WTC11 (cell line): ENCODE measurements around the gene SCAF11. TPM values are rescaled to one million over a fixed set of nuclear protein-coding genes. Genes with fewer than 3 reads are reported as not detected.
A peak's percentile ranks its signal among the peaks of the same experiment; 100 is the strongest.

Experiments used
- ATAC-seq: fragments of 200-7000 bp; cut with Tn5 transposase; 2 replicates; pipeline ENCODE4 v1.10.0; 2021; ENCODE audit warnings: mild to moderate bottlenecking, moderate library complexity
- CTCF ChIA-PET: fragments of 300-600 bp; sonication (Branson Sonifier 250); formaldehyde crosslinking; loops from one replicate; lab custom pipeline; 2021; ENCODE audit warnings: antibody characterized with exemption; lab: Charles Lee
- POLR2A ChIA-PET: fragments of 350-600 bp; sonication (Branson Sonifier 250); formaldehyde crosslinking; loops from one replicate; lab custom pipeline; 2021; ENCODE audit warnings: antibody characterized with exemption; lab: Charles Lee
- DNase-seq: peaks from one replicate; pipeline ENCODE4 v3.0.0; 2021; ENCODE audit warnings: low spot score
- H3K27ac Mint-ChIP-seq: 2 replicates; pipeline ENCODE4 v1.8.0; 2021; ENCODE audit warnings: mixed read lengths
- H3K27me3 Mint-ChIP-seq: 2 replicates; pipeline ENCODE4 v1.8.0; 2021; ENCODE audit warnings: low read depth, mild to moderate bottlenecking, moderate library complexity, mixed read lengths
- H3K36me3 Mint-ChIP-seq: 2 replicates; pipeline ENCODE4 v1.8.0; 2021; ENCODE audit warnings: mixed read lengths
- H3K4me1 Mint-ChIP-seq: 2 replicates; pipeline ENCODE4 v1.8.0; 2022; ENCODE audit warnings: mixed read lengths
- H3K4me3 Mint-ChIP-seq: 2 replicates; pipeline ENCODE4 v1.8.0; 2021; ENCODE audit warnings: mild to moderate bottlenecking, moderate library complexity, mixed read lengths
- H3K9me3 Mint-ChIP-seq: 2 replicates; pipeline ENCODE4 v1.8.0; 2021; ENCODE audit warnings: mixed read lengths
- ATF1 ChIP-seq: sonication (generic); formaldehyde crosslinking; IDR thresholded peaks from 2 replicates; pipeline ENCODE4 v1.8.1; 2023; ENCODE audit warnings: mild to moderate bottlenecking, moderate library complexity, missing genetic modification reagents
- CTCF ChIP-seq: fragments of 200-600 bp; IDR thresholded peaks from 2 replicates; pipeline ENCODE4 v1.8.0; 2022; ENCODE audit warnings: antibody characterized with exemption
- EMX1 ChIP-seq: fragments of 250-450 bp; sonication (Bioruptor Pico); IDR thresholded peaks from 2 replicates; pipeline ENCODE4 v1.8.0; 2021; ENCODE audit warnings: mild to moderate bottlenecking
- ETV6 ChIP-seq: sonication (generic); formaldehyde crosslinking; IDR thresholded peaks from 2 replicates; pipeline ENCODE4 v1.8.1; 2022; ENCODE audit warnings: mild to moderate bottlenecking, missing genetic modification reagents
- GTF2I ChIP-seq: fragments of 250-450 bp; sonication (Bioruptor Pico); conservative IDR thresholded peaks from 2 replicates; pipeline ENCODE4 v1.4.0; 2021; ENCODE audit warnings: mild to moderate bottlenecking
- HMGA2 ChIP-seq: fragments of 250-450 bp; sonication (Bioruptor Pico); IDR thresholded peaks from 2 replicates; pipeline ENCODE4 v1.4.0; 2021; ENCODE audit warnings: mild to moderate bottlenecking, moderate library complexity
- KAT7 ChIP-seq: sonication (generic); formaldehyde crosslinking; IDR thresholded peaks from 2 replicates; pipeline ENCODE4 v1.8.1; 2023; ENCODE audit warnings: missing genetic modification reagents, mild to moderate bottlenecking, borderline replicate concordance
- NR2C2 ChIP-seq: sonication (generic); formaldehyde crosslinking; IDR thresholded peaks from 2 replicates; pipeline ENCODE4 v1.8.0; 2022; ENCODE audit warnings: mild to moderate bottlenecking, missing genetic modification reagents
- NR3C1 ChIP-seq: sonication (generic); formaldehyde crosslinking; conservative IDR thresholded peaks from 2 replicates; pipeline ENCODE4 v1.8.1; 2023; ENCODE audit warnings: low read depth, mild to moderate bottlenecking, missing genetic modification reagents
- PRRX2 ChIP-seq: fragments of 250-450 bp; sonication (Bioruptor Pico); IDR thresholded peaks from 2 replicates; pipeline ENCODE4 v1.8.0; 2021; ENCODE audit warnings: mild to moderate bottlenecking
- RELA ChIP-seq: sonication (generic); formaldehyde crosslinking; IDR thresholded peaks from 2 replicates; pipeline ENCODE4 v1.8.1; 2022; ENCODE audit warnings: missing genetic modification reagents, mild to moderate bottlenecking, borderline replicate concordance
- TEAD4 ChIP-seq: sonication (generic); formaldehyde crosslinking; IDR thresholded peaks from 2 replicates; pipeline ENCODE4 v1.8.0; 2022; ENCODE audit warnings: mild to moderate bottlenecking, missing genetic modification reagents
- TP53 ChIP-seq: sonication (generic); formaldehyde crosslinking; IDR thresholded peaks from 2 replicates; pipeline ENCODE4 v1.8.1; 2023; ENCODE audit warnings: mild to moderate bottlenecking, missing genetic modification reagents
- ZNF138 ChIP-seq: sonication (generic); formaldehyde crosslinking; conservative IDR thresholded peaks from 2 replicates; pipeline ENCODE4 v1.8.1; 2022; ENCODE audit warnings: mild to moderate bottlenecking, moderate library complexity, missing genetic modification reagents
- ZNF396 ChIP-seq: fragments of 250-450 bp; sonication (Bioruptor Pico); IDR thresholded peaks from 2 replicates; pipeline ENCODE4 v1.8.0; 2021; ENCODE audit warnings: mild to moderate bottlenecking, moderate library complexity, borderline replicate concordance
- ZNF423 ChIP-seq: fragments of 250-450 bp; sonication (Bioruptor Pico); IDR thresholded peaks from 2 replicates; pipeline ENCODE4 v2.1.2; 2022; ENCODE audit warnings: mild to moderate bottlenecking, moderate library complexity
- total RNA-seq: library from RNA; stranded (reverse); gene quantifications from 3 replicates; pipeline ENCODE4 v1.2.3, GENCODE V29; 2021
- TF ChIP-seq, protein P1 (sequence below): sonication (generic); formaldehyde crosslinking; IDR thresholded peaks from 2 replicates; pipeline ENCODE4 v1.8.1; 2023; ENCODE audit warnings: mild to moderate bottlenecking, missing genetic modification reagents
- TF ChIP-seq, protein P2 (sequence below): sonication (generic); formaldehyde crosslinking; IDR thresholded peaks from 2 replicates; pipeline ENCODE4 v1.8.0; 2022; ENCODE audit warnings: mild to moderate bottlenecking, missing genetic modification reagents
- TF ChIP-seq, protein P3 (sequence below): sonication (generic); formaldehyde crosslinking; IDR thresholded peaks from 2 replicates; pipeline ENCODE4 v1.8.1; 2023; ENCODE audit warnings: mild to moderate bottlenecking, missing genetic modification reagents, moderate library complexity

SCAF11 gene
- total RNA-seq, 1 experiment from 2014 or later = 72.6 TPM

- ChIA-PET CTCF (interaction anchor here (1.9 kb wide), 1 partner anchor 370 kb away, joined by 6 read pairs; no protein-coding TSS in a partner anchor), POLR2A (interaction anchor here (0.6 kb wide), 1 partner anchor 185 kb away, joined by 4 read pairs; the partner anchor contains the start of gene ARID2)
- ATAC-seq (peak; percentile 70), DNase-seq (no peak)
- Mint-ChIP-seq H3K4me1 (no peaks in the 10 kb centered on the region), H3K4me3 (no peak overlapping the region), H3K36me3 (peaks cover under 1% of the 10 kb centered on the region), H3K27ac (no peak overlapping the region), H3K27me3 (no peaks in the 10 kb centered on the region), H3K9me3 (no peaks in the 10 kb centered on the region)
- peak; percentile 44; the same call in 1 of the 2 replicates for TF ChIP-seq EMX1 (CRISPR knock-in tag)
- TF ChIP-seq NR3C1 (CRISPR knock-in tag) = no peak
These were observed 76.3 kb downstream of the SCAF11 start for GRCh38 chr12:45914090-45914489.

- TF ChIP-seq ZNF423 (CRISPR knock-in tag) = no peak
- TF ChIP-seq CTCF = no peak
- no peak for TF ChIP-seq ATF1 (CRISPR knock-in tag)
- no peak for TF ChIP-seq PRRX2 (CRISPR knock-in tag)
- TF ChIP-seq HMGA2 (CRISPR knock-in tag) = no peak
- TF ChIP-seq, all 79 proteins: peak for 0
- POLR2A ChIA-PET = no interaction called here
- no peaks in the 10 kb centered on the region for H3K9me3 Mint-ChIP-seq
These were observed 76.7 kb downstream of the SCAF11 start for GRCh38 chr12:45913631-45914030.

DNA sequence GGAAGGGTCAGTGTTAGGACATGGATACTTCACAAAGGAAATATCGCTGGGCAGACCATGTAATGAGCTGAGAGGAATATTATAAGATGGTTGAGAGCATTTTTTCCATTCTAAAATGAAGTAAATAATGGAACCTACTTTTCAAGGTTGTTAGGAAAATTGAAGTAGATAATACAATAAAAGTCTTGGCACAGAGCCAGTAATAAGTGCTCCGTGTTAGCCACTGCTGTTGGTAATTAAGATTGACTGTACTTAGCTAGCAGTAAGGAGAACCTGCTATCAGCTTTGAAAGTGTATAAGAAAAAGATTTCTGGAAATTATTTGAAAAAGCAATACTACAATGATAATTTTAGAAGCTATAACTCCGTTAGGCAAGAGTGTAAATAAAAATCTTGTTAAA, 77.6 kb downstream of the SCAF11 start:
- Mint-ChIP-seq H3K27ac (no peak overlapping the region), H3K4me1 (no peaks in the 10 kb centered on the region), H3K27me3 (no peaks in the 10 kb centered on the region), H3K36me3 (no peaks in the 10 kb centered on the region), H3K9me3 (no peaks in the 10 kb centered on the region), H3K4me3 (no peak overlapping the region)
- DNase-seq (no peak), ATAC-seq (no peak)
- POLR2A ChIA-PET = no interaction called here
- CTCF ChIA-PET = interaction anchor here (1.0 kb wide), 1 partner anchor 22 kb away, joined by 3 read pairs; no protein-coding TSS in a partner anchor
- TF ChIP-seq, protein P1, sequence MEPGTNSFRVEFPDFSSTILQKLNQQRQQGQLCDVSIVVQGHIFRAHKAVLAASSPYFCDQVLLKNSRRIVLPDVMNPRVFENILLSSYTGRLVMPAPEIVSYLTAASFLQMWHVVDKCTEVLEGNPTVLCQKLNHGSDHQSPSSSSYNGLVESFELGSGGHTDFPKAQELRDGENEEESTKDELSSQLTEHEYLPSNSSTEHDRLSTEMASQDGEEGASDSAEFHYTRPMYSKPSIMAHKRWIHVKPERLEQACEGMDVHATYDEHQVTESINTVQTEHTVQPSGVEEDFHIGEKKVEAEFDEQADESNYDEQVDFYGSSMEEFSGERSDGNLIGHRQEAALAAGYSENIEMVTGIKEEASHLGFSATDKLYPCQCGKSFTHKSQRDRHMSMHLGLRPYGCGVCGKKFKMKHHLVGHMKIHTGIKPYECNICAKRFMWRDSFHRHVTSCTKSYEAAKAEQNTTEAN (CRISPR knock-in tag) = no peak
- TF ChIP-seq ZNF138 (CRISPR knock-in tag) (no peak), ETV6 (CRISPR knock-in tag) (no peak), ZNF396 (no peak), GTF2I (CRISPR knock-in tag) (no peak)

More at GRCh38 chr12:45913631-45914030, 76.7 kb downstream of the SCAF11 start:
- no peak for ATAC-seq
- no peak for DNase-seq
- no peak overlapping the region for H3K27ac Mint-ChIP-seq
- no peaks in the 10 kb centered on the region for H3K27me3 Mint-ChIP-seq
- H3K4me3 Mint-ChIP-seq = no peak overlapping the region
- H3K4me1 Mint-ChIP-seq = no peaks in the 10 kb centered on the region
- H3K36me3 Mint-ChIP-seq = no peaks in the 10 kb centered on the region
- CTCF ChIA-PET = interaction anchor here (1.0 to 1.9 kb wide), 2 partner anchors 21 to 370 kb away, joined by 3 to 6 read pairs; no protein-coding TSS in a partner anchor

DNA sequence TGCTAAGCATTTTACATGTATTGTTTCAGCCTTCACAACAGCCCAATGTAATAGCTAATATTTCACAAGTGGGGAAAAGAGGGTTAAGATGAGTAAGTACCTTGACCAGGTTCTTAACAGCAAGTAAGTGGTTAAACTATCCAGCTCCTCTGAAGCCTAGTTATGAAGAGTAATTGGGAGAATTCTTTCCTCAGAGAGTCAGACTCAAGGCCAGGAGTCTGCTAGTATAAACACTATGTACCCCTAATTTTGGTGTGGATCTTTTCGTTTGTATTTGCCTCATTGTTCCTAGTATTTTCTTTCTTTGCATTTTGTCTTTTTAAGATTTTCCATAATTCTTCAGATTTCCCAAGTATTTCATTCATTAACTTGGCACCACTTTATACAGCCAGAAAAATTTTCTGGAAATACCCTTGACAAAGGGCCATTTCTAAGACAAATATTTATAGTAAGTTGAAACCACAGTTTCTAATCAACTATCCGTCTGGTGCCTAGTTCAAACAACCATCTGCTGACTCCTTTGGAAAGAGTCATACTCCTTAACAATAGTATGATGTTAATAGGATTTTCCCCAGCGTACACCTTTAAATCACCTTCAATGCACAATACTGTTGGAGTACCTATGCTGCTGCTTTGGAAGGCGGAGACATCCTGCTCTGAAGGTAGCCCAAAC, 81.2 kb downstream of the SCAF11 start:
- Mint-ChIP-seq H3K9me3 (no peaks in the 10 kb centered on the region), H3K27me3 (no peaks in the 10 kb centered on the region), H3K36me3 (peaks cover 8% of the 10 kb centered on the region), H3K4me1 (no peaks in the 10 kb centered on the region), H3K27ac (no peak overlapping the region), H3K4me3 (no peak overlapping the region)
- ATAC-seq = no peak
- DNase-seq = no peak
- CTCF ChIA-PET = no interaction called here
- TF ChIP-seq, protein P2, sequence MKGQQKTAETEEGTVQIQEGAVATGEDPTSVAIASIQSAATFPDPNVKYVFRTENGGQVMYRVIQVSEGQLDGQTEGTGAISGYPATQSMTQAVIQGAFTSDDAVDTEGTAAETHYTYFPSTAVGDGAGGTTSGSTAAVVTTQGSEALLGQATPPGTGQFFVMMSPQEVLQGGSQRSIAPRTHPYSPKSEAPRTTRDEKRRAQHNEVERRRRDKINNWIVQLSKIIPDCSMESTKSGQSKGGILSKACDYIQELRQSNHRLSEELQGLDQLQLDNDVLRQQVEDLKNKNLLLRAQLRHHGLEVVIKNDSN = no peak
- no peak for TF ChIP-seq KAT7 (CRISPR knock-in tag)
- TF ChIP-seq ZNF396 = no peak
- TF ChIP-seq NR2C2 (CRISPR knock-in tag) = no peak
- TF ChIP-seq RELA (CRISPR knock-in tag) = no peak
- TF ChIP-seq, protein P3, sequence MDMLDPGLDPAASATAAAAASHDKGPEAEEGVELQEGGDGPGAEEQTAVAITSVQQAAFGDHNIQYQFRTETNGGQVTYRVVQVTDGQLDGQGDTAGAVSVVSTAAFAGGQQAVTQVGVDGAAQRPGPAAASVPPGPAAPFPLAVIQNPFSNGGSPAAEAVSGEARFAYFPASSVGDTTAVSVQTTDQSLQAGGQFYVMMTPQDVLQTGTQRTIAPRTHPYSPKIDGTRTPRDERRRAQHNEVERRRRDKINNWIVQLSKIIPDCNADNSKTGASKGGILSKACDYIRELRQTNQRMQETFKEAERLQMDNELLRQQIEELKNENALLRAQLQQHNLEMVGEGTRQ (CRISPR knock-in tag) = no peak
- no peak for TF ChIP-seq TEAD4 (CRISPR knock-in tag)
- TF ChIP-seq EMX1 (CRISPR knock-in tag) = no peak
- no peak for TF ChIP-seq TP53 (CRISPR knock-in tag)
- TF ChIP-seq, all 79 proteins: peak for 0
- POLR2A ChIA-PET = no interaction called here
